HG03520 (cell line): ENCODE data around the gene EPHX1.

Experiments used
- ATAC-seq: cut with Tn5 transposase; IDR thresholded peaks from one replicate; pipeline ENCODE4 v1.9.1; 2021; ENCODE audit warnings: mild to moderate bottlenecking, moderate library complexity; ENCODE audit not compliant: unreplicated experiment

Gene EPHX1

GRCh38 chr1:225859151-225859550 lies 49.2 kb downstream of the EPHX1 start:
- no peak for ATAC-seq

- no peak for ATAC-seq
These were observed 50.2 kb downstream of the EPHX1 start for GRCh38 chr1:225860107-225860506.

DNA sequence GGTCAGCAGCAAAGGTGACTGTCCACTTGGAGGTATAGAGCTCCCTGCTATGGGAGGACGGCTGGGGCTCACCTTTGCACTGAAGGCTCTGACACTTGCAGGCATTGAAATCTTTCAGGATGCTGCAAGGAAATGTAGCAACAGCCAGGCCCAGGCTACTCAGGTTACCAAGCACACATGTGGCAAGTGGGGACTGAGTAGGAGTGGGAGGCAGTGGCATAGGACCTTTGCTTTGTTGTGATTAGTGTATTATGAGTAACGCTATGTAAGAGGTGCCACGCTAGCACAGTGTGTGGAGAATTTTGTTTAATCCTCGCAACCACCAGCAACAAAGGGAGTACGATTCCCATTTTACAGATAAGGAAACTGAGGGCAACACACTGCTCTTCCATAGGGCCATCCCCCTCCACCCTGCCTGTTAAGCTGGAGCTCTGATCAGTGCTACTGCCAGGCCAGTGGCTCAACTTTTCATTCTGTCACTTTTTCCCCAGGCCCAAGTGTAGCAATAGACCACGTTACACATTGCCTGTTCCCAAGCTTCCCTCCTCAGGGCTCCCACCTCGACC lies 51.0 kb downstream of the EPHX1 start:
- ATAC-seq, result no peak

DNA sequence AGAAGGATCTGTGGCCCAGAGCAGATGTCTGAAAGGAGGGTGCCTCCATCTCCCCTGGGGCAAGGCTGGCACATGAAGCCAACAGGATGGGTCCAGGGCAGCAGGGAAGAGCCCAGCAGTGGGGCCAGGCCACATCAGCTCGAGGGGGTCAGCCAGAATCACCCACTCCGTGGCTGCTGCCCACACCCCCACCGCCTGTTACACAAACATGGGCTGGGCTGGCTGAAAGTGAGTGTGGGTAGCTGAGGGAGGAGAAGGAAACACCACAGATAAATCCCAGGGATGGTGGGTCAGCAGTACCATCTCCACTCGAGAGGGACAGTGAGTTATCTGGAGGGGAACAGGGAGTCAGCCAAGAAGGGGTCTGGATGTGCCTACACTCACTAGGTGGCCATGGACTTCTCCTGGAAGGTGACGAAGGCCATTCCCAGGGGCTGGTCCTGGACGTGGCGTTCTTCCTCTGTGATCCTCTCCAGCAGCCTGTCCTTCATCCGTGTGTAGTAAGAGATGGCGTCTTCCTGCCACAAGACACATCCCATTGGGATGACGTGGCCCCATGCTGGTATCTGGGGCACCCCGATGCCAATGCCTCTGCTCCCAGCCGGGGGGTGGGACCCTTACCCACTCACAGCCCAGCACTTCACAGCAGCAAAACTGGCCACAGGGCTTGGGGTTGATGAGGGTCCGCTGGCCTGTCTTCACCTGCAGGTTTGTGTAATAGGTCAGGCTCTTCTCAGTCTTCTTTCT lies 52.1 kb downstream of the EPHX1 start:
- ATAC-seq, result no peak

DNA sequence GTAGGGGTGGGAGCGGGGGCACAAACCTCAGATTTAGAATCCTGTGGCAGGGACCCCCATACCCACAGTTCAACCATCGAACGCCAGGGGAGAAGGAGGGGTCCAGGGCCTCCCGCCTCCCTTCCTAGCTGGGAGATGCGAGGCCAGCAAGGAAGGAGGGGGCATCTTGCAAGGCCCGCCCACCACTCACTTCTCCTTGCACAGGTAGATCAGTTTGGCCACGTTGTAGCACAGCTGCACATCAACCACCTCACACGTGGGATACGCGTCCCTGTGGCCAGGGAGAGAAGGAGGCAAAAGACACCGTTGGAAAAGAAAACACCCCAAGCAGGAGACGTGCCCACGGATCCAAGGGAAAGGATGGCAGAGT lies 52.6 kb downstream of the EPHX1 start:
- ATAC-seq, result no peak

- ATAC-seq, result no peak
These were observed 53.2 kb downstream of the EPHX1 start for GRCh38 chr1:225863167-225863566.

DNA sequence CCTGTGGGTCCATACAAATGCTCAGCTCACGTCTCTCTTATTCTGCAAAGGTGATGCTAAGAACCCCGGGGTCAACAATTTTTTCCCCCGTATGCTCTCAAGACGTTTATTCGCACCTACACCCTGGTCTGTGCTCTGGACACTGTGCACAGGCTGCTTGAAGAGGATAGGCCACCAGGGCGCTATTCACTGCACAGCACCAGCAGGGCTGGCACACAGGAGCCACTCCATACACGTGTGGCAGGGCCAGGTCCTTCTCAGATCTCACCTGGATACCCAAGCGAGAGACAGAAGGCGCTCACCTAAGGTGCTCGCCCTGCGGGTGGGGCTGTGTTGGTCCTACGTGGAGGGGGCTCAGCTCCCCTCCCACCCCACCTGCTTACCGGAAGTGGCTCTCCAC lies 55.6 kb downstream of the EPHX1 start:
- ATAC-seq, result no peak

- no peak for ATAC-seq
These were observed 56.3 kb downstream of the EPHX1 start for GRCh38 chr1:225866061-225866837.

GRCh38 chr1:225866981-225867380 lies 57.1 kb downstream of the EPHX1 start:
- no peak for ATAC-seq

GRCh38 chr1:225868631-225869330 lies 58.9 kb downstream of the EPHX1 start:
- no peak for ATAC-seq

GRCh38 chr1:225870911-225871310 lies 61.0 kb downstream of the EPHX1 start:
- no peak for ATAC-seq

DNA sequence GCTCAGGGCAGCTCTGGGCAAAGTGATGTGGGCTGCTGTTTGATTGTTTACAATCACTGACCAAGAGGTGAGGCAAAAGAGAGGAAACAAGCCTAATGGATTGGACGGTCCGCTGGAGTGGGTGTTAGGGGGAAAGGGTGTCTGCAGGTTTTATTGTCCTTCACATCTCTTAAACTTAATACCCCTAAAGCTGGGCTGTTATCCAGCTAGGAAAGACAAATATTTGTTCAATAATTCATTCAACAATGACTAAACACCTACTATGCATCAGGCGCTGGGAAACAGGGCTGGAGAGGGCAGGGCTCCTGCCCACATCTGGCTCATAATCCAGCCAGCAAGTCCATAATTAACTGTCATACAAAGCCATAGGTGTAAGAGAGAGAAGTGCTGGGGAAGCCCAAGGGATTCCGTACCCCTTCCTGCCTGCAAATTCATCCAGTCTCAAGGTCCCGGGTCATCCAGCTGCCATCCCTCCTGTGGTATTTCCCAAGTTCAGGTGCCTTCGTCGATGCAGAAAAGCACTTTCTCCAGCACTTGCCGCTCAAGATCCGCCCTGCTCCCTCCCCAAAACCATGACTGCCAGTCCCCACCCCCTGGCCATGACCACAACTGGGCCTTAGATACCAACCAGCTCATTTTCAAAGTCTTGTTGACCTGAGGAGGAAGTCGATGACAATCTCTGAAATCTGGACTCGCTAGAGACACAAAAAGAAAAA lies 61.6 kb downstream of the EPHX1 start:
- no peak for ATAC-seq

GRCh38 chr1:225872075-225872430 lies 62.1 kb downstream of the EPHX1 start:
- no peak for ATAC-seq

DNA sequence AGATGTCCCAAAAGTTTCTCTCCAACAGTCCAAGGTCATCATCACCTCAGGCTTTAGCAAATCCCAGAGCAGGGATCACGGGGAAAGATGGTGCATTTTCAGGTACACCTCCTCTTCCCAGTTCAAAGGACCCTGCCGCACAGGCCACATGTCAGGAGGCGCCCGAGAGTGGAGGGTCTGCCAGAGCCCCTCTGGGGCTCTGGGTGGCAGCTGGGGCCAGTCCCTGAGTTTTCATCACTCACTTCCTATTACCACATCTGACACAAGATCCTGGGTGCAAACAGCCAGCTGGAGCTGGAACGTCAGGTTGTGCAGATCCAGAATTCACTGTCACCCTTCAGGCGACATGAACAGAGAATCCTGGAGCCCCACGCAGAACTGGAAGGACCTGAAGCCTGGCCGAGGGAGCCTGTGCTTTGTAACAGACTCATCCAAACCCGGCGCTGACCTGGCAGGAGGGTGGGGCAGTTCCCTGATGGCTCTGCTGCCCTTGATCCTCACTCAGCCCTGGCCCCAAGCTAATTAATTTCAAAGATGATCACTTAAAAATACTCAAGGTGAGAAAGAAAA lies 63.4 kb downstream of the EPHX1 start:
- no peak for ATAC-seq

- ATAC-seq, result no peak
These were observed 64.5 kb downstream of the EPHX1 start for GRCh38 chr1:225874431-225874830.

DNA sequence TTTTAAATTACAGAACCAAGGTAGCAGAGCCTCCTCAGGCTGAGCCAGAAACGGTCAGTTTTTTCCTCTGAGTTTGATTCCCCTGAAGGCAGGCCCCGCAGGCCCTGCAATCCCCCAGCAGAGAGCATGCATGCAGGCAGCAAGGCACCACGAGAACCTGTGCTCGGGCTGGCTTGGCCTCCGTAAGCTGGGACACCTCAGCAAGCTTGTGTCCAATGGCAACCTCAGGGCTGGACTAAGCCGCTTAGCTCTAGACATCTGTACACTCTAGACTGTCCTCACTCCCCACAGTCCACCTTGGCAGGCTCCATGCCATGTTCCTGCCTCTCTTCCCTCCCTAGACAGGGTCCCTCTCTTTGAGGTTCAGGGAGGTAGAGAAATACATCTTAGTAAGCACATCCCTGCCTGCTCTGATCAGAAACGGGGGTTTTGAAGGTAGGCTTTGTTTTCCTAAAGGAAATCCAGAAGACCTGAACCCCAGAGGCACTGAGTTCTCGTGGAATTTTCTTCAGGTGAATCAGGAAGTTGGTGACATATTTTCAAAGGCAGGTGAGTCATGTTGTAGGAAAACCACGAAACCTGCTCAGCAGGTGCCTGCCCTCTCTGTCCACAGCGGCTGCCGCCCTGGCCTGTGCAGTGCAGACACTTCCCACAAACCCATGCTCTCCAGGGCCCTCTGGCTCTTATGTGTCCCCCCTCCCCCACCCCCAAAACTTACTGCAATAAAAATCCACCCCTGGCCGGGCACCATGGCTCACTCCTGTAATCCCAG lies 65.3 kb downstream of the EPHX1 start:
- no peak for ATAC-seq

DNA sequence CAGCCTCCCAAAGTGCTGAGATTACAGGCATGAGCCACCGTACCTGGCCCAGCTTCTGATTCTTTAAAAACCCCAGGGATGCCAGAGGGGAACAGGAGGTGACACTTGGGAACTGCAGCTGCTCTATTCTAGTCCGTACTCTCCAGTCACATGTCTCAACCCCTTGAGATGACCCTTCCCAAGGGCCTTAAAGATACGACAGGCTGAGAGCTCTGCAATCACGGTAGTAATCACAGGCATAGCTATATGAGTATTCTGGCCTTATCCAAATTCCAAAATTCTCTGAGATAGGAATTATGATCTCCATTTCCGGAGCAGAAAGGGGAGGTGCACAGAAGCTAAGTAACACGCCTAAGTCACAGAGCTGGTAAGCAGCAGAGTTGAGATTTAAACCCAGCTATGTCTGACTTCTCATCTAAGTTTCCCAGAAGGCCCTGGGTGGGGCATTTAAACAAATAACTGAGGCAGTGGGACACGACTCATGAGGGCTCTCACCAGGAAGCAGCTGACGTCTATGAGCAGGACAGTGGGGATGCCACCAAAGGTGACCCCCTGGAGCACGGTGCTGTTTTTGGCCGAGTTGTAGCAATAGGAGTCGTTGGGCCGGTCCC lies 67.1 kb downstream of the EPHX1 start:
- ATAC-seq, result no peak

DNA sequence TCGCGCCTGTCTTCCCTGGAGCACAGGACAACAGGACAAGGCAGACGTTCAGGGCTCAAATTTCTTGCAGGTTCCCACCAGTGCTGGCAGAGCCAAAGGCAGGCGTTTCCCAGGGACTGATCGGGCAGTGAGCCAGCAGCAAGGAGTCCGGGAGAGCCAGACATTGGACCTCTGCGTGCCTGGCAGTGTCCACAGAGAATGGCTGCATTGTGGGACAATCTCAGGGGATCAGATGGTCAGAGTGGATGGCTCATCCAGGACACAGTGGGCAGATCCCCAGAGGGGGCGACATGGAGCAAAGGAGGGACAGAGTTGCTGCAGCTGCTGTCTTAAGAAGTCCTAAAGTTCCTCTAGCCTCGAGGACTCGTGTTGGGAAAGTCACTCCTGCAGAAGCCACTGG lies 67.7 kb downstream of the EPHX1 start:
- ATAC-seq, result no peak

- no peak for ATAC-seq
These were observed 68.4 kb downstream of the EPHX1 start for GRCh38 chr1:225878282-225878681.
